Brain microvascular endothelial cell (primary cell): ENCODE data around the gene CD58.

Source experiments
- DNase-seq: peaks from one replicate; pipeline ENCODE4 v3.0.0-alpha.2; 2020
- H3K27ac ChIP-seq: fragments of 250-450 bp; sonication (Bioruptor Pico); 2 replicates; pipeline ENCODE4 v1.5.1; 2020; ENCODE audit warnings: mild to moderate bottlenecking, moderate library complexity
- H3K27me3 ChIP-seq: fragments of 250-450 bp; sonication (Bioruptor Pico); replicated peaks from 2 replicates; pipeline ENCODE4 v1.5.1; 2020; ENCODE audit warnings: mild to moderate bottlenecking
- H3K36me3 ChIP-seq: fragments of 250-450 bp; sonication (Bioruptor Pico); replicated peaks from 2 replicates; pipeline ENCODE4 v1.5.1; 2020; ENCODE audit warnings: mild to moderate bottlenecking
- H3K4me3 ChIP-seq: 2 replicates; pipeline ENCODE4 v1.5.1; 2011; ENCODE audit warnings: low read depth, mild to moderate bottlenecking, control low read depth, low read length, moderate library complexity
- in situ Hi-C: cut with HindIII; loops from 2 replicates; pipeline ENCODE4 v1.10.0; 2017; ENCODE audit warnings: low sequenced_read_pairs, low pct_ligation_motif_present
- TF ChIP-seq, protein P1 (sequence below): IDR thresholded peaks from 2 replicates; pipeline ENCODE4 v1.5.1; 2011; ENCODE audit warnings: low read depth, mild to moderate bottlenecking, moderate library complexity, low read length, control low read depth, inconsistent platforms; ENCODE audit errors: missing control alignments

Gene CD58

DNA sequence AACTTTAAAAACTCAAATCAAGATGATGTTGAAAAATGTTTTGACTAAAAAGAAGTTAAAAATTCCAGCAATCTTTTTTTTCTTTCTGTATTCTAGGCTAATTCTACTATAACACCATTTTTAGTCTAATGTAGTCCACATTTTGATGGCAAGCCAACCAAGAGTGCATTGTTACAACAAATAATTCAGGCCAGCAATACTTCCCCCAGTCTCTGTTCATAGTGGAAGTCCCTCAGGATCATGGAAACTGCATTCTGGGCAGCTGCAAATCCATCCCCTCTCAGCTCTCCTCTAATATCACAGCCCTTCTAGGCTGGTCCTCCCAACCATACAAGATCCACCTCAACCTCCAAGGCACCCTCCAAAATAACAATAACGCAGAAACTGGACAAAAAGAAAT is 7.8 kb upstream of the CD58 start:
- DNase-seq, result no peak
- Histone ChIP-seq H3K36me3 (no peaks in the 10 kb centered on the region), H3K27me3 (no peaks in the 10 kb centered on the region), H3K27ac (no peak overlapping the region), H3K4me3 (no peak overlapping the region)
- TF ChIP-seq, protein P1, sequence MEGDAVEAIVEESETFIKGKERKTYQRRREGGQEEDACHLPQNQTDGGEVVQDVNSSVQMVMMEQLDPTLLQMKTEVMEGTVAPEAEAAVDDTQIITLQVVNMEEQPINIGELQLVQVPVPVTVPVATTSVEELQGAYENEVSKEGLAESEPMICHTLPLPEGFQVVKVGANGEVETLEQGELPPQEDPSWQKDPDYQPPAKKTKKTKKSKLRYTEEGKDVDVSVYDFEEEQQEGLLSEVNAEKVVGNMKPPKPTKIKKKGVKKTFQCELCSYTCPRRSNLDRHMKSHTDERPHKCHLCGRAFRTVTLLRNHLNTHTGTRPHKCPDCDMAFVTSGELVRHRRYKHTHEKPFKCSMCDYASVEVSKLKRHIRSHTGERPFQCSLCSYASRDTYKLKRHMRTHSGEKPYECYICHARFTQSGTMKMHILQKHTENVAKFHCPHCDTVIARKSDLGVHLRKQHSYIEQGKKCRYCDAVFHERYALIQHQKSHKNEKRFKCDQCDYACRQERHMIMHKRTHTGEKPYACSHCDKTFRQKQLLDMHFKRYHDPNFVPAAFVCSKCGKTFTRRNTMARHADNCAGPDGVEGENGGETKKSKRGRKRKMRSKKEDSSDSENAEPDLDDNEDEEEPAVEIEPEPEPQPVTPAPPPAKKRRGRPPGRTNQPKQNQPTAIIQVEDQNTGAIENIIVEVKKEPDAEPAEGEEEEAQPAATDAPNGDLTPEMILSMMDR, result no peak
- in situ Hi-C loops, result no loop called here

DNA sequence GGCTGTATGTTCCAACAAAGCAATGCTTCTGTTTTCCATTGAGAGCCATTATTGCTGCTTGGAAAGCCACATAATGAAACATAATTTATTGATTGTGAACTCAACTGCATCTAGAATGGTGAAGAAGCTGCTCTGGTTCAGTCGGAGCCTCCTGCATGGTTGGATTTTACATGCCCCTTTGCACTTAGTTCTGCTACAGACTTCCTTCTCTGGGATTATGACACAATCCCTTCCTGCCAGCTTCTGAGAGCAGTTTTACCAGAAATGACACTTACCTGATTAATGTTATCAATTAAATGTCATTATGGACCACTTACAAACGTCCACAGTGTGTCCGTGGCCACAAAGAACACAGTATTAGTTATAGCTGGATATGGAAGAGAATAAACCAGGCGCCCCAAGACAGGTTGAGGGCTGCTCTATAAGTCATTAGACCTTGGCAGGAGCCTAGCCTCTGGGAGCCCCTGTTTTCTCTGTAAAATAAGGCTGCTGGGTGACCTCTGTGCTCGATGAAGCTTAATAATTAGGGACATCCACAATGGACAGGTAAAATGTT is 7.0 kb upstream of the CD58 start:
- TF ChIP-seq, protein P1, result no peak
- Histone ChIP-seq H3K27me3 (no peaks in the 10 kb centered on the region), H3K36me3 (no peaks in the 10 kb centered on the region), H3K27ac (no peak overlapping the region), H3K4me3 (no peak overlapping the region)
- in situ Hi-C loops, result no loop called here
- DNase-seq, result no peak

DNA sequence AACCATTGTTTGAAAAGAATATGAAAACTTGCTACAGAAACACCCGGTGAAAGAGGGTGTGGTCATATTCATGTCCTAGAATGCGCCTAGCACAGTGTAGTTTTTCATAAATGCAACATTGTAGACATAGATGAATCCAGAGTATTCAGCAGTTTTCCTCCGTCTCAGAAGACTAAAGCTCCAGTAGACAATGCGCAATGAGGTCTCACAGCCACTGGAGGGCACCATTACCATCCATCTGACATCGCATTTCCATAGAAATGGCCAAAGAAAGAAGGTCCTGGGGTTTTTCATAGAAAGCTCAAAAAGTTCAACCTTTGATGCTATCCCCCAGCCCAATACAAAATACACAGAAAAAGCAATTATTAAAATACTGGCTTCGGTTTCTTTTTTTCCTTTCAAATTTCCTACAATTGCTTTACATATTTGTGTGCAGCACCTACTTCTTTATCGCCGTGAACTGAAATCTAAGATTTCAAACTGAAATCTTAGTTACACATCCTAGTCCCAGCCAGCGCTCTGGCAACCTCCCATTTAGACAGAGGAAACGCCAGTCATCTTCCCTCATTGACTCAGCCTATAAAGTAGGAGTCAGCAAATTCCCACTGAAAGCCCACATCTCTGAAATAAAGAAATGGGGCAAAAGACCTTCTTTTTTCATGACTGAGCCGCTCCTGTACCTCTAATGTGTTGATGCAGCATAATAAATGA is 3.9 kb upstream of the CD58 start:
- H3K4me3 ChIP-seq, result no peak overlapping the region
- in situ Hi-C loops, result no loop called here
- no peaks in the 10 kb centered on the region for H3K36me3 ChIP-seq
- H3K27ac ChIP-seq, result no peak overlapping the region
- H3K27me3 ChIP-seq, result no peaks in the 10 kb centered on the region
- DNase-seq, result peak; percentile 67
- TF ChIP-seq, protein P1, result peak; percentile 91

DNA sequence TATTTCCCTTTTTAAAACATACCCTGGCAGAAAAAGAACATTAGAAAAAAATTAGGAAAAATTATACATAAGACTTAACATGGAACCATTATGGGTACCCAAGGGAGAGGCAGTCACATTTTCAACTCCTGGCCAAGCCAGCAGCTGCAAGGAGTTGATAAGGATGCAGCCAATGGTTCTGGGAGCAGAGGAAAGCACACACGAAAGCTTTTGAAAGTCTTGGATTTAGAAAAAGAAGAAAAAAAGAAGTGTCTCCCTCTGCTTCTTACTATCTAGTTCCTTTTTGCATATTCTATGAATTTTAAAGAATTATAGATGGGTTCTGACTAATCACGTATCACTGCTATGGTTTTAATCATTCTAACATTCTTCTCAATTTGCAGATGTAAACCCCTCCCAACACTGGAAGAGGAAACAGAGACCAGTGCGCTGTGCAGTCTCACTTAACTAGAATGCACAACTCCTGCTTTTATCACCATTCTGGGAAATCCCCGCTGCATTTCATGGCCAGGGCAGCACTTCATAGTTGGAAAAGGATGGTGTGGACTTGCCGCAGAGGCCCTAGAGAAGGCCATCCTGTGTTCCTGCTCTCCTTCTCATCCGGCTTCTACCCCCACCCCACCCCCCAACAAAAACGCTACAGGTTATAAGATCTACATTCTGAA is 2.7 kb upstream of the CD58 start:
- peak; percentile 22 for DNase-seq
- in situ Hi-C loops, result no loop called here
- TF ChIP-seq, protein P1, result no peak
- Histone ChIP-seq H3K4me3 (no peak overlapping the region), H3K27ac (no peak overlapping the region), H3K27me3 (no peaks in the 10 kb centered on the region), H3K36me3 (no peaks in the 10 kb centered on the region)

DNA sequence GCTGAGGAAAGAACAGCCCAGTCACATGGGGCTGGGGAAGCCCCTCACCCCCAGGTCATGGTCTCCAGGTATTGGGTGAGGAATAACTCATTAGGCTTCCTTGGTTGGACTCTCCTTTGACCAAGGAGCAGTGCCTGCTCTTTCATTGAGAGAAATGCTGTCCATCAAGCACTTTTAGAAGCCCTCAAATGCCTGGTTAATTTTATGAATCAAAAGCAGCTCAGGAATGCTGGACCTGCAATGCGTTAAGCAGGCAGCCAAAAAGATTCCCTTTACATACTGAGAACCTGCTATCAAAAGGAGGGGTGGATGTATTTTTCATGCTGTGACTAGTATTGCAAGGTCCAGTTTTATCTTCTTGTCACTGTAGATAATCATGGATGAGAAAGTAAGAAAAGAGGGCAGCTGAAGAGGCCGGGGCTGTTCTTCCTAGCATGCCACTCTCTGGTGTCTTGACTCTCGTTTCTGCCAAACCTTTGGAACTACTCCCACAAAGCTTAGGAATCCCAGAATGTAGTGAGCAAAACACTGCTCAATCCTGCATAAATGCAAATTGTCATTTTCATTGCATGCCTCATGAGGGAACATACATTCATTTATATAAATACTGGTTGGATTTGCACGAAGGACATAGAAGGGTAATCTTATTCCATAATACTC is 2.1 kb upstream of the CD58 start:
- H3K36me3 ChIP-seq, result no peaks in the 10 kb centered on the region
- no peaks in the 10 kb centered on the region for H3K27me3 ChIP-seq
- TF ChIP-seq, protein P1, result no peak
- H3K27ac ChIP-seq, result no peak overlapping the region
- in situ Hi-C loops, result no loop called here
- no peak overlapping the region for H3K4me3 ChIP-seq
- no peak for DNase-seq
